Sigmoid colon (tissue), 7 donors: ENCODE data around the gene ROBO1. TPM values are rescaled to one million over a fixed set of nuclear protein-coding genes. Genes with fewer than 3 reads are reported as not detected.

ENCODE experiments used
- DNase-seq: peaks from one replicate; pipeline ENCODE4 v3.0.0-alpha.2; 2019
- H3K27ac ChIP-seq, 4 donors: fragments of 200-600 bp; sonication (generic); one replicate each; pipeline ENCODE4 v1.5.1; 2016 to 2019; ENCODE audit warnings: mild to moderate bottlenecking in 1 of 4
- H3K27me3 ChIP-seq, 3 donors: fragments of 200-600 bp; sonication (generic); one replicate each; pipeline ENCODE4 v1.5.1; 2019; ENCODE audit warnings: mild to moderate bottlenecking in 1 of 3
- H3K36me3 ChIP-seq, 4 donors: fragments of 200-600 bp; sonication (generic); one replicate each; pipeline ENCODE4 v1.5.1; 2016 to 2019
- H3K4me1 ChIP-seq, 4 donors: fragments of 200-600 bp; sonication (generic); one replicate each; pipeline ENCODE4 v1.5.1; 2017 to 2019
- H3K4me3 ChIP-seq, 4 donors: fragments of 200-600 bp; sonication (generic); one replicate each; pipeline ENCODE4 v1.5.1; 2017 to 2019; ENCODE audit warnings: mild to moderate bottlenecking in 2 of 4, moderate library complexity in 1 of 4
- H3K9me3 ChIP-seq, 4 donors: fragments of 200-600 bp in 3 of 4; sonication (generic) in 3 of 4; one replicate each; pipeline versions ENCODE4 v1.5.1 to v1.6.1; 2013 to 2019
- CTCF ChIP-seq, 4 experiments: fragments of 450-650 bp in 3 of 4; fragments of 200-600 bp in 1 of 4; IDR thresholded peaks; one replicate each; pipeline ENCODE4 v1.5.1; 2016 to 2019; ENCODE audit warnings: antibody characterized with exemption in 4 of 4, mild to moderate bottlenecking in 3 of 4, moderate library complexity in 2 of 4
- EP300 ChIP-seq, 4 donors: sonication (generic); formaldehyde crosslinking; IDR thresholded peaks; one replicate each; pipeline ENCODE4 v1.6.1; 2017; ENCODE audit warnings: antibody characterized with exemption in 4 of 4
- POLR2A ChIP-seq, 2 donors: fragments of 450-650 bp; IDR thresholded peaks; one replicate each; pipeline ENCODE4 v1.6.1; 2016; ENCODE audit warnings: antibody characterized with exemption in 2 of 2, mild to moderate bottlenecking in 2 of 2, moderate library complexity in 2 of 2
- POLR2AphosphoS5 ChIP-seq, 4 donors: sonication (generic); formaldehyde crosslinking; IDR thresholded peaks; one replicate each; pipeline ENCODE4 v1.6.1; 2017; ENCODE audit warnings: antibody characterized with exemption in 4 of 4
- WGBS, 2 donors: extraction: QIAGEN DNeasy Blood & Tissue Kit; methylation state at CpG; one replicate each; pipeline ENCODE4 v1.1.7; 2013; 5-methylcytosine and 5-hydroxymethylcytosine counted together
- intact Hi-C: fragments of 100-400 bp; cut with DNase I; formaldehyde crosslinking; loops from one replicate; pipeline ENCODE4 v1.15.1; 2023
- polyA plus RNA-seq, 3 donors: library from polyadenylated mRNA; stranded (reverse); fragments of 200-250 nt; gene quantifications; one replicate each; pipeline ENCODE4 v1.2.3, GENCODE V29; 2013
- total RNA-seq, 4 donors: library from RNA; depleted of rRNA; stranded (reverse); fragments of >200 nt; gene quantifications; one replicate each; pipeline ENCODE4 v1.1.0, GENCODE V29; 2016
- donor health status: healthy with polysubstance abuse.
- donor health status: Bipolar disorder and iron deficiency.
- donor health status: healthy.

Gene ROBO1
- total and polyA plus RNA-seq, 7 donors = 0.69 to 45.7 (median 32.4) TPM

GRCh38 chr3:79670178-79670577 is 97.6 kb downstream of the ROBO1 start:
- 45 to 87% methylated on average over 3 of the region's 3 CpGs for WGBS, 2 donors
- intact Hi-C loops = no loop called here

GRCh38 chr3:79664455-79664854 is 103.3 kb downstream of the ROBO1 start:
- intact Hi-C loops = no loop called here
- no peak for DNase-seq
- WGBS, 2 donors = 83 to 85% methylated on average over 7 of the region's 7 CpGs
- Histone ChIP-seq H3K4me3 (no peak overlapping the region), H3K4me1 (no peaks in the 10 kb centered on the region), H3K36me3 (no peaks in the 10 kb centered on the region), H3K27me3 (no peaks in the 10 kb centered on the region), H3K27ac (no peak overlapping the region), H3K9me3 (no peaks in the 10 kb centered on the region)
- no peak for TF ChIP-seq EP300 (IDR thresholded peaks at IDR 0.05)
- no peak for TF ChIP-seq CTCF (IDR thresholded peaks at IDR 0.05)
- no peak for TF ChIP-seq POLR2AphosphoS5 (IDR thresholded peaks at IDR 0.05)
- no peak for TF ChIP-seq POLR2A (IDR thresholded peaks at IDR 0.05)

More at GRCh38 chr3:79670178-79670577, 97.6 kb downstream of the ROBO1 start:
- Histone ChIP-seq H3K27ac (no peak overlapping the region), H3K9me3 (no peaks in the 10 kb centered on the region), H3K4me1 (no peaks in the 10 kb centered on the region), H3K4me3 (no peak overlapping the region), H3K36me3 (no peaks in the 10 kb centered on the region), H3K27me3 (no peaks in the 10 kb centered on the region)
- TF ChIP-seq CTCF (IDR thresholded peaks at IDR 0.05) = no peak
- no peak for TF ChIP-seq POLR2A (IDR thresholded peaks at IDR 0.05)
- no peak for TF ChIP-seq POLR2AphosphoS5 (IDR thresholded peaks at IDR 0.05)
- no peak for TF ChIP-seq EP300 (IDR thresholded peaks at IDR 0.05)
- no peak for DNase-seq

- no peaks in the 10 kb centered on the region for H3K27me3 ChIP-seq
- no peak for TF ChIP-seq POLR2AphosphoS5 (IDR thresholded peaks at IDR 0.05)
- TF ChIP-seq CTCF (IDR thresholded peaks at IDR 0.05) = no peak
- TF ChIP-seq EP300 (IDR thresholded peaks at IDR 0.05) = no peak
- no peak for TF ChIP-seq POLR2A (IDR thresholded peaks at IDR 0.05)
- no peak for DNase-seq
- no peaks in the 10 kb centered on the region for H3K9me3 ChIP-seq
- no peaks in the 10 kb centered on the region for H3K36me3 ChIP-seq
- WGBS, 2 donors = 54 to 67% methylated on average over 3 of the region's 3 CpGs
- intact Hi-C loops = no loop called here
- no peak overlapping the region for H3K4me3 ChIP-seq
- H3K27ac ChIP-seq = no peak overlapping the region
- no peaks in the 10 kb centered on the region for H3K4me1 ChIP-seq
Measured at GRCh38 chr3:79661896-79662295, 105.9 kb downstream of the ROBO1 start.

GRCh38 chr3:79657076-79657475 is 110.7 kb downstream of the ROBO1 start:
- TF ChIP-seq CTCF (IDR thresholded peaks at IDR 0.05) = no peak
- no peak for TF ChIP-seq POLR2AphosphoS5 (IDR thresholded peaks at IDR 0.05)
- no peak for TF ChIP-seq POLR2A (IDR thresholded peaks at IDR 0.05)
- no peak for TF ChIP-seq EP300 (IDR thresholded peaks at IDR 0.05)

GRCh38 chr3:79654019-79654418 is 113.8 kb downstream of the ROBO1 start:
- no peak for TF ChIP-seq CTCF (IDR thresholded peaks at IDR 0.05)
- TF ChIP-seq POLR2A (IDR thresholded peaks at IDR 0.05) = no peak
- TF ChIP-seq EP300 (IDR thresholded peaks at IDR 0.05) = no peak
- no peak for TF ChIP-seq POLR2AphosphoS5 (IDR thresholded peaks at IDR 0.05)
- intact Hi-C loops = no loop called here
- Histone ChIP-seq H3K9me3 (no peaks in the 10 kb centered on the region), H3K4me3 (no peak overlapping the region), H3K36me3 (no peaks in the 10 kb centered on the region), H3K4me1 (no peaks in the 10 kb centered on the region), H3K27ac (no peak overlapping the region), H3K27me3 (no peaks in the 10 kb centered on the region)
- no peak for DNase-seq
- WGBS, 2 donors = 48 to 54% methylated on average over 3 of the region's 3 CpGs

More at GRCh38 chr3:79657076-79657475, 110.7 kb downstream of the ROBO1 start:
- no peaks in the 10 kb centered on the region for H3K36me3 ChIP-seq
- H3K27me3 ChIP-seq = no peaks in the 10 kb centered on the region
- H3K4me1 ChIP-seq = no peaks in the 10 kb centered on the region
- intact Hi-C loops = no loop called here
- H3K27ac ChIP-seq = no peak overlapping the region
- no peak overlapping the region for H3K4me3 ChIP-seq
- DNase-seq = no peak
- H3K9me3 ChIP-seq = no peaks in the 10 kb centered on the region
